ENCODE results near the gene MEIOC. TPM values are rescaled to one million over a fixed set of nuclear protein-coding genes. Genes with fewer than 3 reads are reported as not detected.
"Not testable (repeated sequence)": the region's sequence is repeated elsewhere in the genome, so short reads cannot be mapped to it uniquely, and the experiment has no call there.

The MEIOC gene
- total and polyA plus RNA-seq, 2 donors (not counting 1 experiment from before 2014, with no cell fraction given), result 0.12 TPM; not detected in 1

- ATAC-seq (ENCODE audit: low read depth) (no peak), DNase-seq (no peak)
- H3K9ac ChIP-seq (ENCODE audit: low read length), result no peak overlapping the region
- H3K4me3 Mint-ChIP-seq, result no peak overlapping the region
- H3K27me3 Mint-ChIP-seq, result no peaks in the 10 kb centered on the region
- intact Hi-C loops (cut with micrococcal nuclease), result no loop called here
- no peaks in the 10 kb centered on the region for H4K20me1 ChIP-seq (ENCODE audit: control insufficient read depth, insufficient read depth, low read length, poor library complexity, severe bottlenecking)
- no peaks in the 10 kb centered on the region for H3K9me3 Mint-ChIP-seq (ENCODE audit: insufficient read depth)
- H3K9me3 ChIP-seq (ENCODE audit: control extremely low read depth in 1 of 3, control insufficient read depth in 2 of 3, insufficient read depth in 1 of 3, low read length in 2 of 3), result no peaks in the 10 kb centered on the region
- 93% methylated on average over 9 of the region's 11 CpGs for WGBS (ENCODE audit: insufficient coverage)
- H3K4me2 ChIP-seq (replicated peaks; ENCODE audit: low read depth, low read length, poor library complexity, severe bottlenecking), result no peak overlapping the region
- H3K27me3 ChIP-seq (replicated peaks in 1 of 4; ENCODE audit: control extremely low read depth in 1 of 4, control insufficient read depth in 3 of 4, insufficient read depth in 4 of 4, low read length in 3 of 4), result no peaks in the 10 kb centered on the region
- peaks cover 10 to 14% of the 10 kb centered on the region in 2 donors for H3K4me1 ChIP-seq (ENCODE audit: control insufficient read depth in 2 of 2, insufficient read depth in 2 of 2, low read length in 2 of 2)
- H3K36me3 ChIP-seq (replicated peaks in 1 of 2; ENCODE audit: control extremely low read depth in 1 of 2, control insufficient read depth in 1 of 2, extremely low read depth in 1 of 2, insufficient read depth in 2 of 2, low read length in 1 of 2), result no peaks in the 10 kb centered on the region
- H3K79me2 ChIP-seq (ENCODE audit: control insufficient read depth, insufficient read depth, low read length), result peaks cover 9% of the 10 kb centered on the region
- no peak overlapping the region for H2AFZ ChIP-seq (ENCODE audit: insufficient read depth, low read depth, low read length, poor library complexity, severe bottlenecking)
- TF ChIP-seq EZH2 (IDR thresholded peaks at IDR 0.05; ENCODE audit: borderline replicate concordance, insufficient read depth, low read depth, low read length, poor library complexity, severe bottlenecking) (no peak), CTCF (IDR thresholded peaks at IDR 0.05) (no peak)
- no peak overlapping the region for H3K27ac ChIP-seq (ENCODE audit: low read length in 2 of 2)
- ChIA-PET POLR2A (no interaction called here), CTCF (no interaction called here)
- no peak overlapping the region for H3K27ac Mint-ChIP-seq
- peaks cover 17% of the 10 kb centered on the region for H3K4me1 Mint-ChIP-seq
- no peak overlapping the region for H3K4me3 ChIP-seq (ENCODE audit: control extremely low read depth in 1 of 5, extremely low read depth in 1 of 5, insufficient read depth in 1 of 5, low read depth in 2 of 5, low read length in 4 of 5)
Measured at GRCh38 chr17:44693609-44694008, 37.3 kb downstream of the MEIOC start.

GRCh38 chr17:44700288-44700687, 44.0 kb downstream of the MEIOC start:
- H3K36me3 ChIP-seq (replicated peaks in 1 of 2; ENCODE audit: control extremely low read depth in 1 of 2, control insufficient read depth in 1 of 2, extremely low read depth in 1 of 2, insufficient read depth in 2 of 2, low read length in 1 of 2); H3K79me2 ChIP-seq (ENCODE audit: control insufficient read depth, insufficient read depth, low read length); H3K9me3 Mint-ChIP-seq (ENCODE audit: insufficient read depth); POLR2A ChIA-PET; H3K27ac Mint-ChIP-seq; H3K4me3 ChIP-seq (ENCODE audit: control extremely low read depth in 1 of 5, extremely low read depth in 1 of 5, insufficient read depth in 1 of 5, low read depth in 2 of 5, low read length in 4 of 5); H3K9ac ChIP-seq (ENCODE audit: low read length); H3K27me3 ChIP-seq (replicated peaks in 1 of 4; ENCODE audit: control extremely low read depth in 1 of 4, control insufficient read depth in 3 of 4, insufficient read depth in 4 of 4, low read length in 3 of 4); H4K20me1 ChIP-seq (ENCODE audit: control insufficient read depth, insufficient read depth, low read length, poor library complexity, severe bottlenecking); DNase-seq; H3K4me2 ChIP-seq (replicated peaks; ENCODE audit: low read depth, low read length, poor library complexity, severe bottlenecking); ATAC-seq (ENCODE audit: low read depth); CTCF ChIA-PET; H3K27ac ChIP-seq (ENCODE audit: low read length in 2 of 2); H3K27me3 Mint-ChIP-seq; intact Hi-C loops (cut with micrococcal nuclease); H3K4me1 Mint-ChIP-seq; H2AFZ ChIP-seq (ENCODE audit: insufficient read depth, low read depth, low read length, poor library complexity, severe bottlenecking); H3K4me3 Mint-ChIP-seq; H3K4me1 ChIP-seq (ENCODE audit: control insufficient read depth in 2 of 2, insufficient read depth in 2 of 2, low read length in 2 of 2); H3K9me3 ChIP-seq (ENCODE audit: control extremely low read depth in 1 of 3, control insufficient read depth in 2 of 3, insufficient read depth in 1 of 3, low read length in 2 of 3): not testable (repeated sequence)
- WGBS (ENCODE audit: insufficient coverage), result 90% methylated on average over 2 of the region's 10 CpGs

Data from B cell (primary cell).